Body of pancreas (tissue), 4 donors: ENCODE data around the gene SNX25. TPM values are rescaled to one million over a fixed set of nuclear protein-coding genes. Genes with fewer than 3 reads are reported as not detected.
"Not testable (repeated sequence)": the region's sequence is repeated elsewhere in the genome, so short reads cannot be mapped to it uniquely, and the experiment has no call there.

Experiments
- ATAC-seq: fragments of 150-250 bp; one replicate; pipeline ENCODE4 v1.9.1; 2016
- DNase-seq, 4 donors: peaks; one replicate each; pipeline ENCODE4 v3.0.0-alpha.2; 2019
- H3K27ac ChIP-seq, 4 donors: fragments of 200-600 bp; sonication (generic); 1 replicate in 3 of 4; 2 replicates in 1 of 4; pipeline versions ENCODE4 v1.5.1 to v1.6.1; 2016 to 2019; ENCODE audit warnings: mild to moderate bottlenecking in 1 of 4, mixed read lengths in 1 of 4, moderate library complexity in 1 of 4
- H3K27me3 ChIP-seq, 2 donors: fragments of 200-600 bp; sonication (generic); one replicate each; pipeline ENCODE4 v1.6.0; 2016; ENCODE audit warnings: mild to moderate bottlenecking in 1 of 2
- H3K36me3 ChIP-seq, 2 donors: fragments of 200-600 bp; sonication (generic); replicated peaks in 1 of 2; 2 replicates each; pipeline ENCODE4 v1.5.1; 2016; ENCODE audit warnings: low read depth in 2 of 2; ENCODE audit not compliant: insufficient read depth in 1 of 2
- H3K4me1 ChIP-seq: fragments of 200-600 bp; sonication (generic); one replicate; pipeline ENCODE4 v1.6.0; 2016
- H3K4me3 ChIP-seq, 2 donors: fragments of 200-600 bp; sonication (generic); 1 replicate in 1 of 2; 2 replicates in 1 of 2; pipeline ENCODE4 v1.5.1; 2016 to 2019
- H3K9me3 ChIP-seq, 3 donors: fragments of 200-600 bp; sonication (generic); 1 replicate in 2 of 3; 2 replicates in 1 of 3; pipeline ENCODE4 v1.5.1; 2016
- CTCF ChIP-seq, 7 experiments: fragments of 450-650 bp in 4 of 7; fragments of 200-600 bp in 3 of 7; sonication (generic) in 3 of 7; IDR thresholded peaks; one replicate each; pipeline ENCODE4 v1.5.1; 2016 to 2019; ENCODE audit warnings: antibody characterized with exemption in 7 of 7
- POLR2A ChIP-seq, 3 donors: fragments of 450-650 bp; IDR thresholded peaks; one replicate each; pipeline ENCODE4 v1.6.1; 2016; ENCODE audit warnings: antibody characterized with exemption in 3 of 3, mild to moderate bottlenecking in 2 of 3
- WGBS, 2 donors: methylation state at CpG; one replicate each; pipeline ENCODE4 v1.1.5; 2017; 5-methylcytosine and 5-hydroxymethylcytosine counted together
- intact Hi-C: fragments of 100-400 bp; cut with DNase I; formaldehyde crosslinking; loops from one replicate; pipeline ENCODE4 v1.15.1; 2023
- total RNA-seq, 2 donors: library from RNA; depleted of rRNA; stranded (reverse); fragments of >200 nt; gene quantifications; one replicate each; pipeline ENCODE4 v1.1.0, GENCODE V29; 2016

Gene SNX25
- total RNA-seq, 2 donors from 2014 or later = 16.6 to 25.7 TPM

- no peaks in the 10 kb centered on the region for H3K36me3 ChIP-seq
- intact Hi-C loops = no loop called here
- H3K27ac ChIP-seq = no peak overlapping the region
- no peaks in the 10 kb centered on the region for H3K27me3 ChIP-seq
- no peak for ATAC-seq
- TF ChIP-seq CTCF (IDR thresholded peaks at IDR 0.05) (no peak), POLR2A (IDR thresholded peaks at IDR 0.05) (no peak)
- 94 to 95% methylated on average over 7 of the region's 7 CpGs for WGBS, 2 donors
- H3K4me3 ChIP-seq = no peak overlapping the region
- H3K9me3 ChIP-seq = no peaks in the 10 kb centered on the region
- no peaks in the 10 kb centered on the region for H3K4me1 ChIP-seq
- no peak for DNase-seq
Observed at GRCh38 chr4:185328586-185328985, 119.2 kb downstream of the SNX25 start.

GRCh38 chr4:185329879-185330510 is 120.6 kb downstream of the SNX25 start:
- H3K27me3 ChIP-seq, H3K27ac ChIP-seq, H3K4me1 ChIP-seq, intact Hi-C loops, H3K4me3 ChIP-seq, DNase-seq, H3K9me3 ChIP-seq, ATAC-seq, H3K36me3 ChIP-seq: not testable (repeated sequence)
- WGBS, 2 donors = 96 to 100% methylated on average over 2 of the region's 2 CpGs

- no peaks in the 10 kb centered on the region for H3K9me3 ChIP-seq
- ATAC-seq (no peak), DNase-seq (no peak)
- TF ChIP-seq POLR2A (IDR thresholded peaks at IDR 0.05) = no peak
- no peak for TF ChIP-seq CTCF (IDR thresholded peaks at IDR 0.05)
- no peak overlapping the region for H3K4me3 ChIP-seq
- no peaks in the 10 kb centered on the region for H3K36me3 ChIP-seq
- no peaks in the 10 kb centered on the region for H3K27me3 ChIP-seq
- H3K27ac ChIP-seq = no peak overlapping the region
- intact Hi-C loops = no loop called here
- WGBS, 2 donors = 94 to 98% methylated on average over 3 of the region's 3 CpGs
- no peaks in the 10 kb centered on the region for H3K4me1 ChIP-seq
Observed at GRCh38 chr4:185332575-185333464, 123.4 kb downstream of the SNX25 start.

- DNase-seq (no peak), ATAC-seq (no peak)
- H3K36me3 ChIP-seq = no peaks in the 10 kb centered on the region
- intact Hi-C loops = no loop called here
- H3K4me1 ChIP-seq = no peaks in the 10 kb centered on the region
- H3K27ac ChIP-seq = no peak overlapping the region
- WGBS, 2 donors = 96 to 97% methylated on average over 4 of the region's 4 CpGs
- no peak overlapping the region for H3K4me3 ChIP-seq
- H3K9me3 ChIP-seq = no peaks in the 10 kb centered on the region
- no peaks in the 10 kb centered on the region for H3K27me3 ChIP-seq
- TF ChIP-seq CTCF (IDR thresholded peaks at IDR 0.05) (no peak), POLR2A (IDR thresholded peaks at IDR 0.05) (no peak)
Observed at GRCh38 chr4:185334326-185334725, 124.9 kb downstream of the SNX25 start.

- H3K9me3 ChIP-seq = no peaks in the 10 kb centered on the region
- H3K27ac ChIP-seq = no peak overlapping the region
- TF ChIP-seq POLR2A (IDR thresholded peaks at IDR 0.05) = no peak
- TF ChIP-seq CTCF (IDR thresholded peaks at IDR 0.05) = no peak
- intact Hi-C loops = no loop called here
- H3K36me3 ChIP-seq = no peaks in the 10 kb centered on the region
- WGBS, 2 donors = 96 to 100% methylated on average over 1 of the region's 1 CpG
- no peaks in the 10 kb centered on the region for H3K27me3 ChIP-seq
- H3K4me3 ChIP-seq = no peak overlapping the region
- DNase-seq = no peak
- no peaks in the 10 kb centered on the region for H3K4me1 ChIP-seq
- no peak for ATAC-seq
Observed at GRCh38 chr4:185335579-185335978, 126.2 kb downstream of the SNX25 start.
